NCI-H2196 (cell line): Measurements from ENCODE around the gene SLC46A2.

ENCODE experiments used
- DNase-seq: peaks from one replicate; lab custom pipeline; 2025; ENCODE audit not compliant: unreplicated experiment; lab: John Stamatoyannopoulos, UW

The SLC46A2 gene

GRCh38 chr9:112831969-112832368 lies 58.7 kb downstream of the SLC46A2 start:
- peak; percentile 48 for DNase-seq

- DNase-seq: peak; percentile 77
These were observed 59.3 kb downstream of the SLC46A2 start for GRCh38 chr9:112831281-112831851.
